Body of pancreas (tissue), 4 donors: ENCODE measurements around the gene ENAM. TPM values are rescaled to one million over a fixed set of nuclear protein-coding genes. Genes with fewer than 3 reads are reported as not detected.

Experiments
- ATAC-seq: fragments of 150-250 bp; one replicate; pipeline ENCODE4 v1.9.1; 2016
- DNase-seq, 4 donors: peaks; one replicate each; pipeline ENCODE4 v3.0.0-alpha.2; 2019
- H3K27ac ChIP-seq, 4 donors: fragments of 200-600 bp; sonication (generic); 1 replicate in 3 of 4; 2 replicates in 1 of 4; pipeline versions ENCODE4 v1.5.1 to v1.6.1; 2016 to 2019; ENCODE audit warnings: mild to moderate bottlenecking in 1 of 4, mixed read lengths in 1 of 4, moderate library complexity in 1 of 4
- H3K27me3 ChIP-seq, 2 donors: fragments of 200-600 bp; sonication (generic); one replicate each; pipeline ENCODE4 v1.6.0; 2016; ENCODE audit warnings: mild to moderate bottlenecking in 1 of 2
- H3K36me3 ChIP-seq, 2 donors: fragments of 200-600 bp; sonication (generic); replicated peaks in 1 of 2; 2 replicates each; pipeline ENCODE4 v1.5.1; 2016; ENCODE audit warnings: low read depth in 2 of 2; ENCODE audit not compliant: insufficient read depth in 1 of 2
- H3K4me1 ChIP-seq: fragments of 200-600 bp; sonication (generic); one replicate; pipeline ENCODE4 v1.6.0; 2016
- H3K4me3 ChIP-seq, 2 donors: fragments of 200-600 bp; sonication (generic); 1 replicate in 1 of 2; 2 replicates in 1 of 2; pipeline ENCODE4 v1.5.1; 2016 to 2019
- H3K9me3 ChIP-seq, 3 donors: fragments of 200-600 bp; sonication (generic); 1 replicate in 2 of 3; 2 replicates in 1 of 3; pipeline ENCODE4 v1.5.1; 2016
- POLR2A ChIP-seq, 3 donors: fragments of 450-650 bp; IDR thresholded peaks; one replicate each; pipeline ENCODE4 v1.6.1; 2016; ENCODE audit warnings: antibody characterized with exemption in 3 of 3, mild to moderate bottlenecking in 2 of 3
- WGBS, 2 donors: methylation state at CpG; one replicate each; pipeline ENCODE4 v1.1.5; 2017; 5-methylcytosine and 5-hydroxymethylcytosine counted together
- intact Hi-C: fragments of 100-400 bp; cut with DNase I; formaldehyde crosslinking; loops from one replicate; pipeline ENCODE4 v1.15.1; 2023
- total RNA-seq, 2 donors: library from RNA; depleted of rRNA; stranded (reverse); fragments of >200 nt; gene quantifications; one replicate each; pipeline ENCODE4 v1.1.0, GENCODE V29; 2016
- TF ChIP-seq, protein P1 (sequence below), 7 experiments: fragments of 450-650 bp in 4 of 7; fragments of 200-600 bp in 3 of 7; sonication (generic) in 3 of 7; IDR thresholded peaks; one replicate each; pipeline ENCODE4 v1.5.1; 2016 to 2019; ENCODE audit warnings: antibody characterized with exemption in 7 of 7

The ENAM gene
- total RNA-seq, 2 donors from 2014 or later: 0.99 to 2.3 TPM

GRCh38 chr4:70666369-70666768 lies 37.8 kb downstream of the ENAM start, which contains the start of gene JCHAIN:
JCHAIN (minus strand) TSS chr4:70666508; CDS start chr4:70666490, 18 bp downstream.
- Histone ChIP-seq H3K27me3 (no peaks in the 10 kb centered on the region), H3K36me3 (no peaks in the 10 kb centered on the region), H3K4me1 (no peaks in the 10 kb centered on the region), H3K9me3 (no peaks in the 10 kb centered on the region), H3K27ac (no peak within 1 kb of the TSS), H3K4me3 (no peak within 1 kb of the TSS)
- intact Hi-C loops: no loop called here
- no peak for DNase-seq
- no peak for ATAC-seq
- WGBS, 2 donors: 77 to 80% methylated on average over 1 of the region's 1 CpG
- TF ChIP-seq POLR2A (IDR thresholded peaks at IDR 0.05): no peak
- TF ChIP-seq, protein P1, sequence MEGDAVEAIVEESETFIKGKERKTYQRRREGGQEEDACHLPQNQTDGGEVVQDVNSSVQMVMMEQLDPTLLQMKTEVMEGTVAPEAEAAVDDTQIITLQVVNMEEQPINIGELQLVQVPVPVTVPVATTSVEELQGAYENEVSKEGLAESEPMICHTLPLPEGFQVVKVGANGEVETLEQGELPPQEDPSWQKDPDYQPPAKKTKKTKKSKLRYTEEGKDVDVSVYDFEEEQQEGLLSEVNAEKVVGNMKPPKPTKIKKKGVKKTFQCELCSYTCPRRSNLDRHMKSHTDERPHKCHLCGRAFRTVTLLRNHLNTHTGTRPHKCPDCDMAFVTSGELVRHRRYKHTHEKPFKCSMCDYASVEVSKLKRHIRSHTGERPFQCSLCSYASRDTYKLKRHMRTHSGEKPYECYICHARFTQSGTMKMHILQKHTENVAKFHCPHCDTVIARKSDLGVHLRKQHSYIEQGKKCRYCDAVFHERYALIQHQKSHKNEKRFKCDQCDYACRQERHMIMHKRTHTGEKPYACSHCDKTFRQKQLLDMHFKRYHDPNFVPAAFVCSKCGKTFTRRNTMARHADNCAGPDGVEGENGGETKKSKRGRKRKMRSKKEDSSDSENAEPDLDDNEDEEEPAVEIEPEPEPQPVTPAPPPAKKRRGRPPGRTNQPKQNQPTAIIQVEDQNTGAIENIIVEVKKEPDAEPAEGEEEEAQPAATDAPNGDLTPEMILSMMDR (IDR thresholded peaks at IDR 0.05): no peak

- Histone ChIP-seq H3K4me3 (no peak overlapping the region), H3K4me1 (no peaks in the 10 kb centered on the region), H3K27me3 (no peaks in the 10 kb centered on the region), H3K9me3 (no peaks in the 10 kb centered on the region), H3K36me3 (no peaks in the 10 kb centered on the region), H3K27ac (no peak overlapping the region)
- 61 to 71% methylated on average over 3 of the region's 3 CpGs for WGBS, 2 donors
- ATAC-seq (no peak), DNase-seq (no peak)
- TF ChIP-seq, protein P1 (IDR thresholded peaks at IDR 0.05): no peak
- TF ChIP-seq POLR2A (IDR thresholded peaks at IDR 0.05): no peak
- intact Hi-C loops: no loop called here
These were observed 39.4 kb downstream of the ENAM start for GRCh38 chr4:70667740-70668535.

DNA sequence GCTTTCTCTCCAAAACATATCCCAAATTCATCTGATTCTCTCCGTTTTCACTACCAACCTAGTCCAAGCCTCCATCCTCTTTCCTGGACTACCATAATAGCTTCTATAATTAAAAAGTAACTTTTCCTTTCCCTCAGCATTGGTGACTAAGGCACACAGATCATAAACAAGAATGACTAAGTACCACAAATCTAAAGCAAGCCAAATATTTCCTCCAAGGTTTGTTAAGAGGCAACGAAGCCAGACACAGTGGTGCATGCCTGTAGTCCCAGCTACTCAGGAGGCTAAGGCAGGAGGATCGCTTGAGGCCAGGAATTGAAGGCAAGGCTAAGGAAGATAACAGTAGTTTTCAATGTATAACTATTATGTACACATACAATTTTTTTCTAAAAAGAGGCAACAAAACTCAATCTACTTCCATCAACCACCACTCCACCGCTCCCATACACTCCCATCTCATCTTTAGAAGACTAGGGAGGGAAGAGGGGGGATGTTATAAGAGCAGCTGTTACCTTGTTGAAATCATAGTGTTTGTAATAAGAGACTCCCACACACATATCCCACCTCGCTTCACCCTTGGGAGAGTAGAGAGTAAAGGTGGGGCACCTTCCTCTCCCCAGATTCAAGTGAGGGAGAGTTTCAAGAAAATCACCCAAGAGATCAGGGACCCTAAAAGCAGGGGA lies 41.9 kb downstream of the ENAM start:
- TF ChIP-seq POLR2A (IDR thresholded peaks at IDR 0.05): no peak
- TF ChIP-seq, protein P1 (IDR thresholded peaks at IDR 0.05): no peak
- Histone ChIP-seq H3K27me3 (no peaks in the 10 kb centered on the region), H3K4me1 (no peaks in the 10 kb centered on the region), H3K36me3 (no peaks in the 10 kb centered on the region), H3K9me3 (no peaks in the 10 kb centered on the region), H3K27ac (no peak overlapping the region), H3K4me3 (no peak overlapping the region)
- no peak for ATAC-seq
- 74 to 76% methylated on average over 5 of the region's 5 CpGs for WGBS, 2 donors
- intact Hi-C loops: no loop called here
- no peak for DNase-seq

DNA sequence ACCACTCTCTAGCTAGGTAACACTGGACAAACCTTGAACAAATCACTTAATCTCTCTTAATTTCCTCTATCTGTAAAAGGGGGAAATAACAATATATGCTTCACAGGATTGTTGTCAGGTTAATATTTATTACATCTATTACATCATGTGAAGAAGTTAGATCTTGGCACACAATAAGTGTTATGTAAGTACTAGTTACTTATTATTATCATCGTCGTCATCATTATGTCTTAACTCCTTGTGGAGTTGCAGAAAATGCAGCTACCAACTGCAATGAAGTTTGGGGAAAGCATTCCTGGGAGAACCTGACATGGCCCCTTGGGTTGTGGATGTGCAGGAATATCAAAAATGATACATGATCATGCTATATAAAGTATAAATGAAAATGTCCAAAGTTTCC lies 42.5 kb downstream of the ENAM start:
- no peak for ATAC-seq
- Histone ChIP-seq H3K9me3 (no peaks in the 10 kb centered on the region), H3K27me3 (no peaks in the 10 kb centered on the region), H3K36me3 (no peaks in the 10 kb centered on the region), H3K4me1 (no peaks in the 10 kb centered on the region), H3K4me3 (no peak overlapping the region), H3K27ac (no peak overlapping the region)
- TF ChIP-seq POLR2A (IDR thresholded peaks at IDR 0.05): no peak
- TF ChIP-seq, protein P1 (IDR thresholded peaks at IDR 0.05): no peak
- no peak for DNase-seq
- intact Hi-C loops: no loop called here
- 13 to 20% methylated on average over 2 of the region's 2 CpGs for WGBS, 2 donors
